Lower leg skin (tissue), 4 donors: ENCODE measurements around the gene SH3RF3. TPM values are rescaled to one million over a fixed set of nuclear protein-coding genes. Genes with fewer than 3 reads are reported as not detected.

ENCODE experiments used
- DNase-seq, 2 donors: peaks; one replicate each; pipeline ENCODE4 v3.0.0-alpha.2; 2019; ENCODE audit warnings: low spot score in 2 of 2
- H3K4me3 ChIP-seq: fragments of 200-600 bp; sonication (generic); 2 replicates; pipeline ENCODE4 v1.5.1; 2017; ENCODE audit warnings: mild to moderate bottlenecking, low read depth; ENCODE audit not compliant: poor library complexity, severe bottlenecking
- POLR2A ChIP-seq, 2 donors: fragments of 450-650 bp; IDR thresholded peaks; one replicate each; pipeline ENCODE4 v1.6.1; 2016 to 2017; ENCODE audit warnings: antibody characterized with exemption in 2 of 2, mild to moderate bottlenecking in 1 of 2, moderate library complexity in 1 of 2
- WGBS, 2 donors: methylation state at CpG; one replicate each; pipeline ENCODE4 v1.1.5; 2018; 5-methylcytosine and 5-hydroxymethylcytosine counted together
- intact Hi-C: fragments of 100-400 bp; cut with DNase I; formaldehyde crosslinking; loops from one replicate; pipeline ENCODE4 v1.15.0; 2023; ENCODE audit warnings: low total_unique reads
- total RNA-seq, 4 donors: library from RNA; depleted of rRNA; stranded (reverse); fragments of >200 nt; gene quantifications; one replicate each; pipeline ENCODE4 v1.1.0, GENCODE V29; 2016
- TF ChIP-seq, protein P1 (sequence below), 3 donors: fragments of 450-650 bp; IDR thresholded peaks; one replicate each; pipeline ENCODE4 v1.5.1; 2016; ENCODE audit warnings: antibody characterized with exemption in 3 of 3, mild to moderate bottlenecking in 3 of 3, moderate library complexity in 2 of 3

The SH3RF3 gene
- total RNA-seq, 4 donors from 2014 or later, result 1.9 to 7.4 (median 3.2) TPM

DNA sequence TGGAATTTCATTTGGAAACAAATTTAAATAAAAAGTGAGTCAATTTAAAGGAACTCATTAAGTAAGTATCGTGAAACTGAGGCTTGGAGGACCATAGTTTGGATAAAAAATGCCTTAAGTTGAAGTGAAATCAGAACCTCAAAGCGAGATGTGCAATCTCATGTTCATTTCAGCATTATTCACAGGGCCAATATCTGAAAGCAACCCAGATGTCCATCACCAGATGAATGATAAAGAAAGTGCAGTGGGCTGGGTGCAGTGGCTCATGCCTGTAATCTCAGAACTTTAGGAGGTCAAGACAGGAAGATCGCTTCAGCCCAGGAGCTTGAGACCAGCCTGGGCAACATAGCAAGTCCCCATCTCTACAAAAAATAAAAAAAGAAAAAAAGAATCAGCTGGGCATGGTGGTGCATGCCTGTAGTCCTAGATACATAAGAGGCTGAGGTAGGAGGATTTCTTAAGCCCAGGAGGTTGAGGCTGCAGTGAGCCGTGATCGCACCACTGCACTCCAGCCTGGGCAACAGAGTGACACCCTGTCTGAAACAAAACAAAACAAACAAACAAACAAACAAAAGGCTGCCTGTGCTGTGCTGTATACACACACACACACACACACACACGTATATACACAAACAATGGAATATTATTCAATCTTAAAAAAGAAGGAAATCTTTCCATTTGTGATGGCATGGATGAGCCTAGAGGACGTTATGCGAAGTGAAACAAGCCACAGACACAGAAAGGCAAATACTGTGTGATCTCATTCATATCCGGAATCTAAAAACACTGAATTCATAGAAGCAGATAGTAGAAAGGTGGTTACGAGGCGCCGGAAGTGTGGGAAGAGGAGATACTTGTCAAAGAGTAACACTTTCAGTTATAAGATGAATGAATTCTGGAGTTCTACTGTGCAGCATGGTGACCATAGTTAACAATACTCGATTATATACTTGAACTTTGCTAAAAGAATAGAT, 14.5 kb downstream of the SH3RF3 start:
- 92% methylated on average over 13 of the region's 13 CpGs for WGBS, 2 donors
- TF ChIP-seq, protein P1, sequence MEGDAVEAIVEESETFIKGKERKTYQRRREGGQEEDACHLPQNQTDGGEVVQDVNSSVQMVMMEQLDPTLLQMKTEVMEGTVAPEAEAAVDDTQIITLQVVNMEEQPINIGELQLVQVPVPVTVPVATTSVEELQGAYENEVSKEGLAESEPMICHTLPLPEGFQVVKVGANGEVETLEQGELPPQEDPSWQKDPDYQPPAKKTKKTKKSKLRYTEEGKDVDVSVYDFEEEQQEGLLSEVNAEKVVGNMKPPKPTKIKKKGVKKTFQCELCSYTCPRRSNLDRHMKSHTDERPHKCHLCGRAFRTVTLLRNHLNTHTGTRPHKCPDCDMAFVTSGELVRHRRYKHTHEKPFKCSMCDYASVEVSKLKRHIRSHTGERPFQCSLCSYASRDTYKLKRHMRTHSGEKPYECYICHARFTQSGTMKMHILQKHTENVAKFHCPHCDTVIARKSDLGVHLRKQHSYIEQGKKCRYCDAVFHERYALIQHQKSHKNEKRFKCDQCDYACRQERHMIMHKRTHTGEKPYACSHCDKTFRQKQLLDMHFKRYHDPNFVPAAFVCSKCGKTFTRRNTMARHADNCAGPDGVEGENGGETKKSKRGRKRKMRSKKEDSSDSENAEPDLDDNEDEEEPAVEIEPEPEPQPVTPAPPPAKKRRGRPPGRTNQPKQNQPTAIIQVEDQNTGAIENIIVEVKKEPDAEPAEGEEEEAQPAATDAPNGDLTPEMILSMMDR (IDR thresholded peaks at IDR 0.05), result no peak
- TF ChIP-seq POLR2A (IDR thresholded peaks at IDR 0.05), result no peak
- intact Hi-C loops, result no loop called here

DNA sequence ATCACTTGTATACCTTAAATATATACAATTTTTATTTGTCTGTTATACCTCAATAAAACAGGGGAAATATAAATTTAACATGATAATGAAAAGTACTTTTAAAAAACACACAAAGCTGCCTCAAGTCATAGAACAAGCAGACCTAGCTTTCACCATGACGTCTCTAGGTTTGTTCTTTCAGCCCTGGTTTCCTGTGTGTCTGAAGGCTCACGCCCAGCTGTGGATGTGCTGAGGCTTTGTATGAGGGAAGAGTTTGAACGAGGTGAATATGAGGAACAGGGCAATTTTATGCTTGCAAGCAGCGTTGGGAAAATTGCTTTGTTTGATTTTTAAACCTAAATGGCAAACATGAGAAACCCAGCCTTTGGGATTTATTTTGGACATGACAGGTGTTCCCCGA, 15.3 kb downstream of the SH3RF3 start:
- no peak for DNase-seq
- no peak for TF ChIP-seq POLR2A (IDR thresholded peaks at IDR 0.05)
- TF ChIP-seq, protein P1 (IDR thresholded peaks at IDR 0.05), result no peak
- 82 to 85% methylated on average over 5 of the region's 5 CpGs for WGBS, 2 donors
- intact Hi-C loops, result no loop called here
- no peak overlapping the region for H3K4me3 ChIP-seq

More for the DNA sequence above, 14.5 kb downstream of the SH3RF3 start:
- H3K4me3 ChIP-seq, result no peak overlapping the region
- no peak for DNase-seq

- 93 to 98% methylated on average over 6 to 15 of the region's 15 CpGs for WGBS, 2 donors
- no peak for DNase-seq
- H3K4me3 ChIP-seq, result no peak overlapping the region
- no peak for TF ChIP-seq POLR2A (IDR thresholded peaks at IDR 0.05)
- TF ChIP-seq, protein P1 (IDR thresholded peaks at IDR 0.05), result no peak
- intact Hi-C loops, result no loop called here
Observed at GRCh38 chr2:109144721-109145120, 15.7 kb downstream of the SH3RF3 start.

DNA sequence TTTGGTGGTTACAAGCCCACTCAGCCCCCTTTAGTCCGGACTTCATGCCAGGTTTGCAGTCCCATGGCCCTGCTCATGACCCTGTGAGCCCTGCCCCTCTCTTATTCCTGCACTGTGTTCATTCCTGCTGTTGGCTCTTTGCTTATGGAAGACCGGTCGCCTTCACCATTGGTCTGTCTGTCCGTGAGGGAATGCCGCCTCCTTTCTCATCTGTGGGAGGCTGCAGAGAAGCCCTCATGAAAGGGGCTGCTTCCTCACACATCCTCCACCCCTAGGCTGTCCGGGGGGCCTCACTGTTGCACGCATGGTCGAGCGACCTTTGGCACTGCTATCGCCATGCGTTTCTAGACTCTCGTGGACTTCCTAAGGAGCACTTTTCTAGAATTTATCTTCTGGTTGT, 16.3 kb downstream of the SH3RF3 start:
- H3K4me3 ChIP-seq, result no peak overlapping the region
- DNase-seq, result no peak
- 90 to 95% methylated on average over 12 of the region's 12 CpGs for WGBS, 2 donors
- TF ChIP-seq, protein P1 (IDR thresholded peaks at IDR 0.05), result no peak
- no peak for TF ChIP-seq POLR2A (IDR thresholded peaks at IDR 0.05)
- intact Hi-C loops, result no loop called here

DNA sequence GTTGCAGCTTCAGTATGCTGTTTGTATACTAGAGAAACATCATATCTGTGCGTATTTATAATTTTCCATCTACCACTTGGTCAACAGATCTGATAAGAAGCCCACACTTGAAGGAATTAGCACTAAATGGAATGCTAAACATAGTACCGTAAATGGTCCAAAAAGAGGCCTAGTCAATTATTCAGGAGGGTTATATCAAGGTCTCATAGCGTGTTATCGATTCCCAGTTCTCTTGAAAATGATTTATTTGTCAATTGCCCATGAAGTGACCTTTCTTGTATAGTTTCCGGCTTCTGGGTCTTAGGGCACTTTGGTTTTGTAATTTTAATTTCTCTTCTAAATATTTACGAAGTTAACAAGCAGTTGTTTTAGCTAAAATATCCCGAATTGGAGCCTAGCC, 18.4 kb downstream of the SH3RF3 start:
- intact Hi-C loops, result no loop called here
- TF ChIP-seq, protein P1 (IDR thresholded peaks at IDR 0.05), result no peak
- no peak for TF ChIP-seq POLR2A (IDR thresholded peaks at IDR 0.05)
- whole genome bisulfite sequencing, 2 donors, result 89 to 97% methylated on average over 7 of the region's 7 CpGs
- H3K4me3 ChIP-seq, result no peak overlapping the region
- DNase-seq, result no peak
